ENCODE measurements around the gene EIF5A. TPM values are rescaled to one million over a fixed set of nuclear protein-coding genes. Genes with fewer than 3 reads are reported as not detected.

Gene EIF5A
- total and polyA plus RNA-seq, 8 donors = 213 to 622 (median 264) TPM

DNA sequence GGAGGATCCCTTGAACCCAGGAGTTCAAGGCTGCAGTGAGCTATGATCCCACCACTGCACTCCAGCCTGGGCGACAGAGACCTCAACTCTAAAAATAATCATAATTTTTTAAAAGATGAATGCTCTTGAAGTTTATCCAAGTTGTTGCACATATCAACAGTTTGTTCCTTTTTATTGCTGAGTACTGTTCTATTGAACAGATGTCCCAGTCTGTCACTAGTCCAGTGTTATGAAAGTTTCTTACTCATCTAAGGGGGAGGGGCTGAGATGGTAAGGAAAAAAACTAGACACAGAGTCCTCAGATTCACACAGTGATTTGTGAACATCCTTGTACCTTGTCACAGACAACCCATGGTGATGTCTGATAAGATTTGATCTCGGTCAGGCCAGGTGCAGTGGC is 32.8 kb downstream of the EIF5A start:
- ATAC-seq (no peak), DNase-seq (no peak)
- H3K36me3 ChIP-seq = peaks cover 0 to 39% of the 10 kb centered on the region in 2 donors
- H3K4me3 ChIP-seq = no peak overlapping the region
- H3K4me1 ChIP-seq = peaks cover 0 to 29% of the 10 kb centered on the region in 2 donors
- H3K9me3 ChIP-seq = no peaks in the 10 kb centered on the region
- no peak overlapping the region for H3K27ac ChIP-seq
- intact Hi-C loops (cut with DNase I) = no loop called here
- TF ChIP-seq, protein P1, sequence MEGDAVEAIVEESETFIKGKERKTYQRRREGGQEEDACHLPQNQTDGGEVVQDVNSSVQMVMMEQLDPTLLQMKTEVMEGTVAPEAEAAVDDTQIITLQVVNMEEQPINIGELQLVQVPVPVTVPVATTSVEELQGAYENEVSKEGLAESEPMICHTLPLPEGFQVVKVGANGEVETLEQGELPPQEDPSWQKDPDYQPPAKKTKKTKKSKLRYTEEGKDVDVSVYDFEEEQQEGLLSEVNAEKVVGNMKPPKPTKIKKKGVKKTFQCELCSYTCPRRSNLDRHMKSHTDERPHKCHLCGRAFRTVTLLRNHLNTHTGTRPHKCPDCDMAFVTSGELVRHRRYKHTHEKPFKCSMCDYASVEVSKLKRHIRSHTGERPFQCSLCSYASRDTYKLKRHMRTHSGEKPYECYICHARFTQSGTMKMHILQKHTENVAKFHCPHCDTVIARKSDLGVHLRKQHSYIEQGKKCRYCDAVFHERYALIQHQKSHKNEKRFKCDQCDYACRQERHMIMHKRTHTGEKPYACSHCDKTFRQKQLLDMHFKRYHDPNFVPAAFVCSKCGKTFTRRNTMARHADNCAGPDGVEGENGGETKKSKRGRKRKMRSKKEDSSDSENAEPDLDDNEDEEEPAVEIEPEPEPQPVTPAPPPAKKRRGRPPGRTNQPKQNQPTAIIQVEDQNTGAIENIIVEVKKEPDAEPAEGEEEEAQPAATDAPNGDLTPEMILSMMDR (IDR thresholded peaks at IDR 0.05) = no peak
- H3K27me3 ChIP-seq = peaks cover 0 to 57% of the 10 kb centered on the region in 2 donors

DNA sequence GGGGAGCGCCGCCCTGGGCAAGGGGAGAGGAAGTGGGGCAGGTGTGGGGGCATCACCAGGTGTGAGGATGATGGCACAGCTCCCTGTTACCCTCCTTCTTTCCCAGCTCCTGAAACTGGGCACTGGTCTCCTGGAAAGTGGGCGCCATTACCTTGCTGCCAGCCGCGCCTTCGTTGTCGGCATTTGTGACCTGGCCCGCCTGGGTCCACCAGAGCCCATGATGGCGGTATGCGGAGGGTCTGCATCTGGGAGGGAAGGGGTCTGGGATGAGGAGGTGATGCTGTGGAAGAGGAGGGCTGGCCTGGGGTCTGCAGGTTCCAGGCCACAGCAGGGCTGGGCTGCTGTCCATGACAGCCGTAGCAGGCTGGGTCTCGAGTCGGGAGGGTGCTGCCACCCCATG is 34.4 kb downstream of the EIF5A start:
- H3K36me3 ChIP-seq = peaks cover 0 to 47% of the 10 kb centered on the region in 2 donors
- ATAC-seq (no peak), DNase-seq (no peak)
- peaks cover 0 to 47% of the 10 kb centered on the region in 2 donors for H3K27me3 ChIP-seq
- H3K9me3 ChIP-seq = no peaks in the 10 kb centered on the region
- H3K27ac ChIP-seq = no peak overlapping the region
- TF ChIP-seq, protein P1 (IDR thresholded peaks at IDR 0.05) = no peak
- no peak overlapping the region for H3K4me3 ChIP-seq
- H3K4me1 ChIP-seq = peaks cover 0 to 22% of the 10 kb centered on the region in 2 donors
- intact Hi-C loops (cut with DNase I) = no loop called here

DNA sequence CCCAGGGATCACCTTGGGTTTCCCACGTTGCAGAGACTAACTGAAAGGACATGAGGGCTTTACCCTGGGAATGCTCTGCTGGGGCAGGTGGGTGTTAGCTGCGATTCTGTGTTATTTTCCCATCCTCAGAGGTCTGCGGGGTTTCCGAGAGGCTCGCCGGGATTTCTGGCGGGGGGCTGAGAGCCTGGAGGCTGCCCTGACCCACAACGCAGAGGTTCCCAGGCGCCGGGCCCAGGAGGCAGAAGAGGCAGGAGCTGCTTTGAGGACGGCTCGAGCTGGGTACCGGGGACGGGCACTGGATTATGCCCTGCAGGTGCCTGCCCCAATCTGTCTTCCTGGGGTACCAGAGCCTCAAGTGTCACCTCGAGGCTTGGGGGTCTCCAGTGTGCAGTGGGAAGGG is 35.8 kb downstream of the EIF5A start:
- intact Hi-C loops (cut with DNase I) = no loop called here
- H3K4me1 ChIP-seq = peaks cover 0 to 16% of the 10 kb centered on the region in 2 donors
- H3K4me3 ChIP-seq = no peak overlapping the region
- ATAC-seq (no peak), DNase-seq (no peak)
- no peak overlapping the region for H3K27ac ChIP-seq
- H3K27me3 ChIP-seq = peaks cover 0 to 44% of the 10 kb centered on the region in 2 donors
- TF ChIP-seq, protein P1 (IDR thresholded peaks at IDR 0.05) = no peak
- H3K36me3 ChIP-seq = peaks cover 0 to 61% of the 10 kb centered on the region in 2 donors
- no peaks in the 10 kb centered on the region for H3K9me3 ChIP-seq

DNA sequence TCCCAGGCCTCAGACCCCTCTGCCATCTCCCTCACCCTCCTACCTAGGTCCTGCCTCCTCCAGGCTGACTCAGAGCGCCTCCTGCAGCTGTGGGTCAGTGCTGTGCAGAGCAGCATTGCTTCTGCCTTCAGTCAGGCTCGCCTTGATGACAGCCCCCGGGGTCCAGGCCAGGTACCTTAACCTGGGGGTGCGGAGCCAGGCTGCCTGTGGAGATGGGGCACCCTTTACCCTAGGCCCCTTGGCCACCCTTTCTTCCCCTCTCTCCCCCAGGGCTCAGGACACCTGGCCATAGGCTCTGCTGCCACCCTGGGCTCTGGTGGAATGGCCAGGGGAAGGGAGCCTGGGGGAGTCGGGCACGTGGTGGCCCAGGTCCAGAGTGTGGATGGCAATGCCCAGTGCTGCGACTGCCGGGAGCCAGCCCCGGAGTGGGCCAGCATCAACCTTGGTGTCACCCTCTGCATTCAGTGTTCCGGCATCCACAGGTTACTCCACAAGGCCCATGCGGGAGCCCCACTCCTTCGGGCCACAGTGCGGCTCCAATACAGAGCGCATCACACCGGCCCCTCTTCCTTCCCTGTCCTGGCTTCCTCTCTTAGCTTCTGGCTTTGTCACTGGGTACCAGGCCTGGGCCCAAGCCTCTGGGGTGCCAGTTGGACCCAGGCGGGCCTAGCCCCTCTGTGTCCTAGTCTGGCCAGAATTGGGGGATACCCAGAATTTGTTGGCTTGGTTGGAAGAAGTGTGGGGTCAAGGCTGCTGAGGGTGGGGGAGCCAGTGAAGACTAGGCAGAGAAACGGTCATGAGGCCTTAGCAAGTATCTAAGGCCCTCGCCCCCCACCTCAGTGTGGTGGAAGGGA is 39.6 kb downstream of the EIF5A start:
- TF ChIP-seq, protein P1 (IDR thresholded peaks at IDR 0.05) = no peak
- Histone ChIP-seq H3K4me1 (peaks cover 9 to 22% of the 10 kb centered on the region in 2 donors), H3K27ac (no peak overlapping the region), H3K27me3 (peaks cover 0 to 23% of the 10 kb centered on the region in 2 donors), H3K4me3 (no peak overlapping the region), H3K36me3 (peaks cover 0 to 54% of the 10 kb centered on the region in 2 donors), H3K9me3 (no peaks in the 10 kb centered on the region)
- ATAC-seq (no peak), DNase-seq (no peak)
- intact Hi-C loops (cut with DNase I) = no loop called here

DNA sequence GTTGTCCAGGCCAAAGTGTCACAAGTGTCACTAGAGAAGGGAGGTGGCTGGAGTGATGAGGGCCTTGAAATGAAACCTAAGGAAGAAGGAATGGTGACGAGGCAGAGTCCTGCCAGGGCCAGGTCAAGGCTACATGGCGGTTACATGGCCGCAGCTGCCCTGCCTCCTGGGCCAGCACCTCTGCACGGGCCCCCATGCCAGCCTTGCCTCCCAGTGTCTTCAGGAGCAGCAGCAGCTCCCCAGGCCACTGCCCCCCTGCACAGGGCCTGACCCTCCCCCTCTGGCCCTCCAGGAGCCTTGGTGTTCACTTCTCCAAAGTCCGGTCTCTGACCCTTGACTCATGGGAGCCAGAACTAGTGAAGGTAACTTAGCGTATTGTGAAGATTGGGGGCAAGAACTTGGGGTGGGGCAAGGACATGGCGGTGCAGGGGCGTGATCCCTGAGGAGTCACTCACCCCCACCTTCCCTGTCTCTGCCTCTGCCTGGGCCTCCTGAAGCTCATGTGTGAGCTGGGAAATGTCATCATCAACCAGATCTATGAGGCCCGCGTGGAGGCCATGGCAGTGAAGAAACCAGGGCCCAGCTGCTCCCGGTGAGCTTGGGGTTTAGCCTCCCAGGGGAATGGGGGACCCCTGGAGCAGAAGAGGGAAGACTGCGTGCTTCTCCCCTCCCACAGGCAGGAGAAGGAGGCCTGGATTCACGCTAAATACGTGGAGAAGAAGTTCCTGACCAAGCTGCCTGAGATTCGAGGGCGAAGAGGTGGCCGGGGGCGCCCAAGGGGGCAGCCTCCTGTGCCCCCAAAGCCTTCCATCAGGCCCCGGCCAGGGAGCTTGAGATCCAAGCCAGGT is 40.4 kb downstream of the EIF5A start:
- no peak overlapping the region for H3K27ac ChIP-seq
- H3K4me1 ChIP-seq = peaks cover 14 to 29% of the 10 kb centered on the region in 2 donors
- no peak for ATAC-seq
- DNase-seq = no peak
- TF ChIP-seq, protein P1 (IDR thresholded peaks at IDR 0.05) = no peak
- no peaks in the 10 kb centered on the region for H3K9me3 ChIP-seq
- H3K27me3 ChIP-seq = peaks cover 0 to 14% of the 10 kb centered on the region in 2 donors
- no peak overlapping the region for H3K4me3 ChIP-seq
- intact Hi-C loops (cut with DNase I) = no loop called here
- H3K36me3 ChIP-seq = peaks cover 0 to 45% of the 10 kb centered on the region in 2 donors

All from left lung (tissue), 10 donors.